HepG2 (cell line): ENCODE data around the gene SLC25A43. TPM values are rescaled to one million over a fixed set of nuclear protein-coding genes. Genes with fewer than 3 reads are reported as not detected.

Experiments
- ATAC-seq: fragments of 200-7000 bp; cut with Tn5 transposase; 3 replicates; pipeline ENCODE4 v1.9.1; 2020; ENCODE audit warnings: mild to moderate bottlenecking, moderate library complexity
- BruUV-seq: library from RNA; stranded (reverse); fragments of 400-500 nt; replicated peaks from 2 replicates; lab custom pipeline; 2021; lab: Mats Ljungman, UMichigan
- CTCF ChIA-PET: fragments of 300-600 bp; formaldehyde crosslinking; extraction: SDS; loops from one replicate; lab custom pipeline; 2021; ENCODE audit warnings: low total read pairs, inconsistent platforms, low intra/inter-chr PET ratio; lab: Yijun Ruan, JAX
- POLR2A ChIA-PET: fragments of 350-600 bp; sonication (Branson Sonifier 250); formaldehyde crosslinking; loops from one replicate; lab custom pipeline; 2020; ENCODE audit warnings: antibody characterized with exemption, inconsistent platforms; lab: Yijun Ruan, JAX
- DNase-seq: peaks from one replicate; pipeline ENCODE4 v3.0.0-alpha.2; 2015; ENCODE audit warnings: low spot score
- FAIRE-seq: peaks from 3 replicates; lab custom pipeline; 2011; peaks lifted over from hg19 to GRCh38; lab: Jason Lieb, UNC
- H2AFZ ChIP-seq: one replicate; pipeline ENCODE4 v1.6.1; 2011; ENCODE audit warnings: low read length, inconsistent platforms
- H3K27ac ChIP-seq: fragments of 300-600 bp; 3 replicates; pipeline ENCODE4 v1.8.0; 2011; ENCODE audit warnings: mixed run types, mild to moderate bottlenecking, mixed read lengths, low read length, inconsistent platforms; ENCODE audit not compliant: insufficient read depth; ENCODE audit errors: extremely low read length
- H3K27me3 ChIP-seq, 2 experiments: fragments of 200-600 bp in 1 of 2; 2 replicates in 1 of 2; 3 replicates in 1 of 2; pipeline versions ENCODE4 v1.6.0 to v1.8.0; 2011; ENCODE audit warnings: low read length in 2 of 2, mild to moderate bottlenecking in 2 of 2, moderate library complexity in 2 of 2, inconsistent platforms in 1 of 2; ENCODE audit not compliant: insufficient read depth in 2 of 2, control insufficient read depth in 1 of 2
- H3K36me3 ChIP-seq, 2 experiments: fragments of 200-600 bp in 1 of 2; replicated peaks in 1 of 2; 2 replicates in 1 of 2; 3 replicates in 1 of 2; pipeline versions ENCODE4 v1.5.1 to v1.8.0; 2011; ENCODE audit warnings: low read length in 2 of 2, inconsistent platforms in 1 of 2; ENCODE audit not compliant: insufficient read depth in 2 of 2, control insufficient read depth in 1 of 2
- H3K4me1 ChIP-seq: 2 replicates; pipeline ENCODE4 v1.5.1; 2012; ENCODE audit warnings: low read length, inconsistent platforms; ENCODE audit not compliant: insufficient read depth
- H3K4me2 ChIP-seq: 2 replicates; pipeline ENCODE4 v1.6.0; 2011; ENCODE audit warnings: low read depth, low read length, inconsistent platforms
- H3K4me3 ChIP-seq, 3 experiments: fragments of 200-600 bp in 1 of 3; sonication (generic), shearing (Covaris generic) in 1 of 3; replicated peaks in 1 of 3; 2 replicates each; pipeline ENCODE4 v1.5.1; 2011 to 2016; ENCODE audit warnings: low read length in 3 of 3, inconsistent platforms in 2 of 3, low read depth in 2 of 3, mild to moderate bottlenecking in 2 of 3, control low read depth in 1 of 3, mixed read lengths in 1 of 3; ENCODE audit not compliant: insufficient read depth in 1 of 3
- H3K79me2 ChIP-seq: one replicate; pipeline ENCODE4 v1.6.1; 2011; ENCODE audit warnings: low read length, inconsistent platforms; ENCODE audit not compliant: insufficient read depth
- H3K9ac ChIP-seq: 2 replicates; pipeline ENCODE4 v1.6.0; 2011; ENCODE audit warnings: mild to moderate bottlenecking, low read depth, low read length, inconsistent platforms; ENCODE audit not compliant: insufficient read depth
- H3K9me3 ChIP-seq: 2 replicates; pipeline ENCODE4 v1.5.1; 2012; ENCODE audit warnings: mild to moderate bottlenecking, low read length
- H4K20me1 ChIP-seq: 2 replicates; pipeline ENCODE4 v1.6.0; 2011; ENCODE audit warnings: inconsistent platforms, mild to moderate bottlenecking, low read length, moderate library complexity; ENCODE audit not compliant: insufficient read depth
- AKNA ChIP-seq: sonication (generic); formaldehyde crosslinking; IDR thresholded peaks from 2 replicates; pipeline ENCODE4 v1.4.0; 2020; ENCODE audit warnings: missing genetic modification reagents, borderline replicate concordance
- EEA1 ChIP-seq: sonication (generic); formaldehyde crosslinking; IDR thresholded peaks from 2 replicates; pipeline ENCODE4 v1.5.1; 2020; ENCODE audit warnings: mild to moderate bottlenecking, missing genetic modification reagents, borderline replicate concordance
- FOXA1 ChIP-seq, 2 experiments: fragments of 450-650 bp in 1 of 2; sonication (generic) in 1 of 2; formaldehyde crosslinking in 1 of 2; IDR thresholded peaks; 2 replicates each; pipeline versions ENCODE4 v1.4.0 to v1.6.1; 2016 to 2020; ENCODE audit warnings: missing genetic modification reagents in 1 of 2
- KDM6A ChIP-seq: IDR thresholded peaks from 2 replicates; pipeline ENCODE4 v1.6.1; 2016; ENCODE audit warnings: low read depth
- MBNL3 ChIP-seq: fragments of 250-450 bp; sonication (Bioruptor Pico); conservative IDR thresholded peaks from 2 replicates; pipeline ENCODE4 v1.8.0; 2022; ENCODE audit warnings: mild to moderate bottlenecking, inconsistent platforms
- PHF5A ChIP-seq: IDR thresholded peaks from one replicate; pipeline ENCODE4 v1.6.1; 2018; ENCODE audit warnings: low read depth, missing genetic modification reagents; ENCODE audit not compliant: unreplicated experiment
- SIN3A ChIP-seq: IDR thresholded peaks from 2 replicates; pipeline ENCODE4 v1.6.1; 2011; ENCODE audit warnings: low read depth, mild to moderate bottlenecking, control low read depth, low read length, borderline replicate concordance
- SKI ChIP-seq: fragments of 450-650 bp; IDR thresholded peaks from one replicate; pipeline ENCODE4 v1.6.1; 2018; ENCODE audit warnings: mild to moderate bottlenecking; ENCODE audit not compliant: partially characterized antibody
- SOX13 ChIP-seq, 3 experiments: fragments of 450-650 bp in 1 of 3; sonication (generic) in 1 of 3; formaldehyde crosslinking in 1 of 3; IDR thresholded peaks in 2 of 3; conservative IDR thresholded peaks in 1 of 3; 2 replicates each; pipeline versions ENCODE4 v1.5.0 to v1.6.1; 2016 to 2020; ENCODE audit warnings: antibody characterized with exemption in 1 of 3, mild to moderate bottlenecking in 1 of 3, missing compliant biosample characterization in 1 of 3, missing genetic modification reagents in 1 of 3, moderate library complexity in 1 of 3
- THAP11 ChIP-seq: IDR thresholded peaks from 2 replicates; pipeline ENCODE4 v1.6.1; 2016; ENCODE audit warnings: missing biosample characterization, missing genetic modification reagents
- ZKSCAN5 ChIP-seq: sonication (generic); formaldehyde crosslinking; IDR thresholded peaks from 2 replicates; pipeline ENCODE4 v1.5.1; 2020; ENCODE audit warnings: mild to moderate bottlenecking, missing genetic modification reagents
- ZNF10 ChIP-seq: sonication (generic); formaldehyde crosslinking; IDR thresholded peaks from 2 replicates; pipeline ENCODE4 v1.4.0; 2020; ENCODE audit warnings: mild to moderate bottlenecking, low read depth, missing genetic modification reagents, borderline replicate concordance
- ZNF34 ChIP-seq: sonication (generic); formaldehyde crosslinking; IDR thresholded peaks from 2 replicates; pipeline ENCODE4 v1.4.0; 2020; ENCODE audit warnings: mild to moderate bottlenecking, missing genetic modification reagents, borderline replicate concordance
- ZNF547 ChIP-seq: sonication (generic); formaldehyde crosslinking; IDR thresholded peaks from 2 replicates; pipeline ENCODE4 v1.5.1; 2020; ENCODE audit warnings: mild to moderate bottlenecking, missing genetic modification reagents
- ZNF567 ChIP-seq: sonication (generic); formaldehyde crosslinking; IDR thresholded peaks from 2 replicates; pipeline ENCODE4 v1.8.1; 2023; ENCODE audit warnings: mild to moderate bottlenecking, missing genetic modification reagents, borderline replicate concordance
- ZNF850 ChIP-seq: sonication (generic); formaldehyde crosslinking; conservative IDR thresholded peaks from 2 replicates; pipeline ENCODE4 v1.9.0; 2021; ENCODE audit warnings: mild to moderate bottlenecking, missing genetic modification reagents
- WGBS: methylation state at CpG from one replicate; pipeline ENCODE4 v1.1.6; 2017; ENCODE audit warnings: low lambda C conversion rate; 5-methylcytosine and 5-hydroxymethylcytosine counted together
- in situ Hi-C: cut with HindIII; loops from 2 replicates; pipeline ENCODE4 v1.10.0; 2017; ENCODE audit warnings: low pct_unique_long_range_greater_than_20kb; ENCODE audit not compliant: extremely low pct_ligation_motif_present
- intact Hi-C: fragments of 100-400 bp; cut with micrococcal nuclease; formaldehyde crosslinking; loops from one replicate; pipeline ENCODE4 v1.10.0; 2022; ENCODE audit not compliant: unreplicated experiment
- polyA plus RNA-seq, 8 experiments: library from polyadenylated mRNA; depleted of rRNA in 3 of 8; stranded (reverse) in 7 of 8; unstranded in 1 of 8; fragments of >200 nt; fragmentation: Illumina TruSeq in 4 of 8; extraction: Trizol in 4 of 8; gene quantifications; 2 replicates each; pipeline versions ENCODE4 v1.2.1 to v1.2.3, GENCODE V29; 2011 to 2016; ENCODE audit warnings: low read depth in 4 of 8, missing spikeins in 1 of 8, mixed read lengths in 1 of 8; ENCODE audit not compliant: insufficient read depth in 1 of 8
- total RNA-seq, 5 experiments: library from RNA; depleted of rRNA; stranded (reverse); fragments of >200 nt; fragmentation: Illumina TruSeq; extraction: Trizol; gene quantifications; 2 replicates each; pipeline ENCODE4 v1.2.3, GENCODE V29; 2016; ENCODE audit warnings: low read depth in 1 of 5
- TF ChIP-seq, protein P1 (sequence below): sonication (generic); formaldehyde crosslinking; IDR thresholded peaks from 2 replicates; pipeline ENCODE4 v1.4.0; 2020; ENCODE audit warnings: missing genetic modification reagents

Gene SLC25A43
- total and polyA plus RNA-seq, 2 of the 13 experiments (the other 11 are each of a cell fraction or from before 2014, with no cell fraction given) = 5.8 to 13.2 TPM

GRCh38 chrX:119406776-119407175, 7.6 kb downstream of the SLC25A43 start:
- Histone ChIP-seq H3K9ac (no peak overlapping the region), H3K4me1 (peaks cover 18% of the 10 kb centered on the region), H3K79me2 (no peaks in the 10 kb centered on the region), H3K9me3 (no peaks in the 10 kb centered on the region), H4K20me1 (no peaks in the 10 kb centered on the region), H3K27me3 (no peaks in the 10 kb centered on the region), H3K27ac (no peak overlapping the region), H3K4me3 (no peak overlapping the region), H2AFZ (no peak overlapping the region), H3K36me3 (no peaks in the 10 kb centered on the region), H3K4me2 (no peak overlapping the region)
- ATAC-seq (no peak), FAIRE-seq (no peak), DNase-seq (no peak)
- 71% methylated on average over 1 of the region's 1 CpG for WGBS
- in situ Hi-C loops = no loop called here
- TF ChIP-seq FOXA1 (IDR thresholded peaks at IDR 0.05) (no peak), FOXA1 (CRISPR knock-in tag; IDR thresholded peaks at IDR 0.05) (no peak), ZNF547 (no peak), PHF5A (no peak), THAP11 (CRISPR knock-in tag) (no peak), ZNF850 (no peak), SKI (no peak), ZKSCAN5 (CRISPR knock-in tag) (no peak), MBNL3 (CRISPR knock-in tag) (no peak), SIN3A (no peak), ZNF10 (CRISPR knock-in tag) (no peak), EEA1 (CRISPR knock-in tag) (no peak), KDM6A (CRISPR knock-in tag) (no peak), ZNF567 (CRISPR knock-in tag) (no peak), SOX13 (IDR thresholded peaks at IDR 0.05) (no peak), SOX13 (CRISPR knock-in tag; conservative IDR thresholded peaks at IDR 0.05 in 1 of 2, IDR thresholded peaks at IDR 0.05 in 1 of 2) (no peak), AKNA (CRISPR knock-in tag) (no peak), ZNF34 (CRISPR knock-in tag) (no peak)
- TF ChIP-seq, protein P1, sequence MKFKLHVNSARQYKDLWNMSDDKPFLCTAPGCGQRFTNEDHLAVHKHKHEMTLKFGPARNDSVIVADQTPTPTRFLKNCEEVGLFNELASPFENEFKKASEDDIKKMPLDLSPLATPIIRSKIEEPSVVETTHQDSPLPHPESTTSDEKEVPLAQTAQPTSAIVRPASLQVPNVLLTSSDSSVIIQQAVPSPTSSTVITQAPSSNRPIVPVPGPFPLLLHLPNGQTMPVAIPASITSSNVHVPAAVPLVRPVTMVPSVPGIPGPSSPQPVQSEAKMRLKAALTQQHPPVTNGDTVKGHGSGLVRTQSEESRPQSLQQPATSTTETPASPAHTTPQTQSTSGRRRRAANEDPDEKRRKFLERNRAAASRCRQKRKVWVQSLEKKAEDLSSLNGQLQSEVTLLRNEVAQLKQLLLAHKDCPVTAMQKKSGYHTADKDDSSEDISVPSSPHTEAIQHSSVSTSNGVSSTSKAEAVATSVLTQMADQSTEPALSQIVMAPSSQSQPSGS (CRISPR knock-in tag) = no peak
- intact Hi-C loops = no loop called here
- CTCF ChIA-PET = no interaction called here
- no TSS peak for BruUV-seq
- POLR2A ChIA-PET = no interaction called here
